ENCODE results near the gene CD79B. TPM values are rescaled to one million over a fixed set of nuclear protein-coding genes. Genes with fewer than 3 reads are reported as not detected.
"Not testable (repeated sequence)": the region's sequence is repeated elsewhere in the genome, so short reads cannot be mapped to it uniquely, and the experiment has no call there.

CD79B gene
- total and polyA plus RNA-seq, 7 donors = 0.66 to 112 (median 1.4) TPM; not detected in 1

DNA sequence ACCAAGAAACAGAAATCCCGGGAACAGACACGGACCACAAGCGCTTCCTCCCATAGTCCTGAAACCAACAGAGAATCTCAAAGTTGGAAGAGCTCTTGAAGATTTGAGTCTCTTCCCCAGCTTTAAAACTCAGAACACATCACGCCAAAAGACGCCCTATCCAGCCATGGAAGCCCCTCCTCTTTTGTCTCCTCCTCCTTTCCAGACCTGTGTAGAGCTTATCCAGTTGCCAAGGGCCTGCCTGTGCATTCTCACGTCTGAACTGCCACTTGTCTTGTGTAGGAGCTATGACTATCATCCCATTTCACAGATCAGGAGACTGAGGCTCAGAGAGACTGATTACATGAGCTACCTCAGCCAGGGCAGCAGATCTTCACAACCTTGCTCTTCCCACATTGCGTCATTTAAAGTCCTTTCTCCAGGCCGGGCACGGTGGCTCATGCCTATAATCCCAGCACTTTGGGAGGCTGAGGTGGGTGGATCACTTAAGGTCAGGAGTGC, 49.5 kb downstream of the CD79B start:
- H3K4me1 ChIP-seq; H3K4me3 ChIP-seq; H3K27me3 ChIP-seq; H3K36me3 ChIP-seq; H3K27ac ChIP-seq; intact Hi-C loops (cut with DNase I); DNase-seq; H3K9me3 ChIP-seq: not testable (repeated sequence)
- 72 to 84% methylated on average over 9 of the region's 9 CpGs for WGBS, 2 donors
- TF ChIP-seq, protein P1, sequence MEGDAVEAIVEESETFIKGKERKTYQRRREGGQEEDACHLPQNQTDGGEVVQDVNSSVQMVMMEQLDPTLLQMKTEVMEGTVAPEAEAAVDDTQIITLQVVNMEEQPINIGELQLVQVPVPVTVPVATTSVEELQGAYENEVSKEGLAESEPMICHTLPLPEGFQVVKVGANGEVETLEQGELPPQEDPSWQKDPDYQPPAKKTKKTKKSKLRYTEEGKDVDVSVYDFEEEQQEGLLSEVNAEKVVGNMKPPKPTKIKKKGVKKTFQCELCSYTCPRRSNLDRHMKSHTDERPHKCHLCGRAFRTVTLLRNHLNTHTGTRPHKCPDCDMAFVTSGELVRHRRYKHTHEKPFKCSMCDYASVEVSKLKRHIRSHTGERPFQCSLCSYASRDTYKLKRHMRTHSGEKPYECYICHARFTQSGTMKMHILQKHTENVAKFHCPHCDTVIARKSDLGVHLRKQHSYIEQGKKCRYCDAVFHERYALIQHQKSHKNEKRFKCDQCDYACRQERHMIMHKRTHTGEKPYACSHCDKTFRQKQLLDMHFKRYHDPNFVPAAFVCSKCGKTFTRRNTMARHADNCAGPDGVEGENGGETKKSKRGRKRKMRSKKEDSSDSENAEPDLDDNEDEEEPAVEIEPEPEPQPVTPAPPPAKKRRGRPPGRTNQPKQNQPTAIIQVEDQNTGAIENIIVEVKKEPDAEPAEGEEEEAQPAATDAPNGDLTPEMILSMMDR (IDR thresholded peaks at IDR 0.05) = peak in 1 of 4 experiments; percentile 2

DNA sequence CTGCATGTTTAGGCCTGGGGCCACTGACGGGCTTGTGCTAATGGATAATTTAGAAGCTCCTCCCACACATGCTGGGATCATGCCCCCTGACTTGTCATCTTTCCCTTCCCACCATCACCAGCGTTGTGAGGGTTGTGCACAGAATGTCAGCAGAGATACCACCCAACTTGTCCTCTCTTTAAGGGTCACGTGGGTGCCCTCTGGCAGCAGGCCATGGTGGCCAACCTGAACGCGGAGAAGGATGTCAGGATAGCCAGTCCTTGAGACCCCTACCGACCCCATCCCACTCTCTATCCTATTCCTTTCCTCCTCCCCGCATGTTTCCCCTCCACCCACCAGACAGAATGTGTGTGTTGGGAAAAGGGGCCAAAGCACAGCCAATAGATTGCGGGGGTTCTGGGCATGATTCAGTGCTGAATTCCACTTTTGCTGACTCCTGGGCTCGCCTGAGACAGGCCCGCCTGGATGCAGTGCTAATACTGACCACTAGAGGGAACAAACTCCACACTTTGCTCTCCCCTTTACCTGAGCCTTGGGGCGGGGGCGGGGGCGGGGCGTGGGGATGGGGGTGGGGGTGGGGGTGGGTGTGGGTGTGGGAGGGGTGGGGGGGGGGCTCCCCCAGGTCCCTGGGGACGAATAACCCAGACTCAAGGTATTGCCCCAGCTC, 50.1 kb downstream of the CD79B start, which contains the start of gene GH2:
Gene GH2, minus strand, starts transcription at position 10 of the 667 bp plus-strand sequence. CDS start 143 bp downstream, outside the sequence.
- intact Hi-C loops (cut with DNase I) = no loop called here
- Histone ChIP-seq H3K4me1 (no peaks in the 10 kb centered on the region), H3K36me3 (no peaks in the 10 kb centered on the region), H3K27ac (no peak within 1 kb of the TSS), H3K4me3 (no peak within 1 kb of the TSS), H3K27me3 (peaks cover 0 to 5% (median 0%) of the 10 kb centered on the region in 3 donors), H3K9me3 (no peaks in the 10 kb centered on the region)
- DNase-seq = no peak
- TF ChIP-seq POLR2A (IDR thresholded peaks at IDR 0.05) = no peak
- TF ChIP-seq, protein P1 (IDR thresholded peaks at IDR 0.05) = peak in 3 of 4 experiments; percentile 16 to 45 (median 36)
- WGBS, 2 donors = 32 to 39% methylated on average over 15 of the region's 15 CpGs

DNA sequence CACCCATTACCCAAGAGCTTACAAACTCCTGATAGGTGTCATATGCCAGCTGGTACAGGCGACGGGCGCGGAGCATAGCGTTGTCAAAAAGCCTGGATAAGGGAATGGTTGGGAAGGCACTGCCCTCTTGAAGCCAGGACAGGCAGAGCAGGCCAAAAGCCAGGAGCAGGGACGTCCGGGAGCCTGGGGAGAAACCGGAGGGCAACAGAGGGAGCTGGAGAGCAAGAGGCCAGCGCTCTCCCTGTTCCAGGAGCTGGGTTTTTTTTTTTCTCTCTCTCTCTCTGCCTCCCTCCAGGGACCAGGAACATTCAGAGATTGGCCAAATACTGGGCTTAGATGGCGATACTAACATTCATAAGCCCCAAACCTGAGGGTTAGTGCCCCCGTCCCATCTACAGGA, 50.8 kb downstream of the CD79B start:
- H3K9me3 ChIP-seq; intact Hi-C loops (cut with DNase I); H3K36me3 ChIP-seq; H3K4me3 ChIP-seq; H3K4me1 ChIP-seq; H3K27ac ChIP-seq; H3K27me3 ChIP-seq; DNase-seq: not testable (repeated sequence)
- 55 to 67% methylated on average over 11 of the region's 11 CpGs for WGBS, 2 donors

DNA sequence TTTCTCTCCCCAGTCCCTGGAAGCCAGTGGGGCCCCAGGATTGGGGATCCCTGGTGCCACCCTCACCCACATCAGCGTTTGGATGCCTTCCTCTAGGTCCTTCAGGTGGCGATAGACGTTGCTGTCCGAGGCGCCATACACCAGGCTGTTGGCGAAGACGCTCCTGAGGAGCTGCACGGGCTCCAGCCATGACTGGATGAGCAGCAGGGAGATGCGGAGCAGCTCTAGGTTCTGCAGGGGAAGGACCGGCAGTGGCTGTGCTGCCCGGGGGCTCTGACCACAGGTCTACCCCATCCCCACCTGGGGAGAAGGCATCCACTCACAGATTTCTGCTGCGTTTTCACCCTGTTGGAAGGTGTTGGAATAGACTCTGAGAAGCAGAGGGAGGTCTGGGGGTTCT, 51.4 kb downstream of the CD79B start:
- TF ChIP-seq, protein P1 (IDR thresholded peaks at IDR 0.05) = no peak
- no peak for TF ChIP-seq EP300 (IDR thresholded peaks at IDR 0.05)
- TF ChIP-seq POLR2A (IDR thresholded peaks at IDR 0.05) = no peak
- TF ChIP-seq POLR2AphosphoS5 (IDR thresholded peaks at IDR 0.05) = no peak
- Histone ChIP-seq H3K4me1 (no peaks in the 10 kb centered on the region), H3K4me3 (no peak overlapping the region), H3K36me3 (no peaks in the 10 kb centered on the region), H3K27me3 (peaks cover 0 to 5% (median 0%) of the 10 kb centered on the region in 3 donors), H3K9me3 (no peaks in the 10 kb centered on the region), H3K27ac (no peak overlapping the region)
- WGBS, 2 donors = 85% methylated on average over 12 of the region's 12 CpGs
- intact Hi-C loops (cut with DNase I) = no loop called here
- no peak for DNase-seq

Small RNA genes lying within 50 kb of the gene (small RNA-seq; reads per million reads assigned to genes)
- gene AC040958.1 = 0 reads per million in 3 donors
- gene AC127029.1 = 0 reads per million in 3 donors
- gene GH1 = 0 reads per million in 3 donors

Other genes with a start within 250 kb of the CD79B start
- gene LIMD2, start 232.2 kb downstream of the CD79B start, total RNA-seq = 10 to 100 TPM in 1 of 4 donors, 1 to 10 TPM in 3; 3.0 to 16.8 (median 8.5) TPM
- 100 to 1,000 TPM in 1 of 3 donors, 1 to 10 TPM in 2; 3.5 to 119 (median 3.6) TPM for gene LIMD2, start 232.2 kb downstream of the CD79B start, polyA plus RNA-seq
- gene STRADA, start 190.5 kb downstream of the CD79B start, total RNA-seq = 10 to 100 TPM; 20.0 to 45.1 (median 24.7) TPM
- 10 to 100 TPM in 1 of 3 donors, 1 to 10 TPM in 2; 7.2 to 18.3 (median 7.6) TPM for gene STRADA, start 190.5 kb downstream of the CD79B start, polyA plus RNA-seq
- 10 to 100 TPM; 35.7 to 47.1 (median 43.5) TPM for gene CCDC47, start 158.7 kb downstream of the CD79B start, total RNA-seq
- 10 to 100 TPM; 12.0 to 65.4 (median 39.3) TPM for gene CCDC47, start 158.7 kb downstream of the CD79B start, polyA plus RNA-seq
- 100 to 1,000 TPM in 2 of 4 donors, 10 to 100 TPM in 2; 82.0 to 136 (median 101) TPM for gene DDX42, start 158.2 kb downstream of the CD79B start, total RNA-seq
- 10 to 100 TPM; 30.7 to 62.3 (median 40.8) TPM for gene DDX42, start 158.2 kb downstream of the CD79B start, polyA plus RNA-seq
- gene PSMC5, start 104.9 kb downstream of the CD79B start, total RNA-seq = 100 to 1,000 TPM in 3 of 4 donors, 10 to 100 TPM in 1; 94.2 to 161 (median 113) TPM
- 100 to 1,000 TPM in 2 of 3 donors, 10 to 100 TPM in 1; 95.7 to 157 (median 130) TPM for gene PSMC5, start 104.9 kb downstream of the CD79B start, polyA plus RNA-seq
- 10 to 100 TPM; 31.0 to 65.8 (median 47.6) TPM for gene FTSJ3, start 104.7 kb downstream of the CD79B start, total RNA-seq
- 10 to 100 TPM in 2 of 3 donors, 1 to 10 TPM in 1; 7.9 to 30.7 (median 10.2) TPM for gene FTSJ3, start 104.7 kb downstream of the CD79B start, polyA plus RNA-seq
- 100 to 1,000 TPM in 2 of 4 donors, 10 to 100 TPM in 2; 79.7 to 122 (median 105) TPM for gene SMARCD2, start 89.6 kb downstream of the CD79B start, total RNA-seq
- gene SMARCD2, start 89.6 kb downstream of the CD79B start, polyA plus RNA-seq = 10 to 100 TPM; 44.4 to 95.9 (median 50.6) TPM
- gene CSH2, start 58.7 kb downstream of the CD79B start, total RNA-seq = not detected
- gene CSH2, start 58.7 kb downstream of the CD79B start, polyA plus RNA-seq = not detected
- gene GH2, start 50.4 kb downstream of the CD79B start, total RNA-seq = not detected
- not detected for gene GH2, start 50.4 kb downstream of the CD79B start, polyA plus RNA-seq
- gene CSH1, start 35.8 kb downstream of the CD79B start, total RNA-seq = not detected
- not detected for gene CSH1, start 35.8 kb downstream of the CD79B start, polyA plus RNA-seq
- gene CSHL1, start 21.1 kb downstream of the CD79B start, total RNA-seq = not detected
- gene CSHL1, start 21.1 kb downstream of the CD79B start, polyA plus RNA-seq = not detected
- not detected for gene GH1, start 13.5 kb downstream of the CD79B start, total RNA-seq
- under 1 TPM in 1 of 3 donors, not detected in 2; 0.25 TPM for gene GH1, start 13.5 kb downstream of the CD79B start, polyA plus RNA-seq
- 1 to 10 TPM in 2 of 4 donors, under 1 TPM in 2; 0.68 to 4.2 (median 1.0) TPM for gene SCN4A, start 40.6 kb upstream of the CD79B start, total RNA-seq
- under 1 TPM in 2 of 3 donors, not detected in 1; 0.23 to 0.52 TPM for gene SCN4A, start 40.6 kb upstream of the CD79B start, polyA plus RNA-seq
- not detected for gene PRR29, start 66.0 kb upstream of the CD79B start, total RNA-seq
- gene PRR29, start 66.0 kb upstream of the CD79B start, polyA plus RNA-seq = under 1 TPM in 2 of 3 donors, not detected in 1; 0.22 to 0.60 TPM
- 10 to 100 TPM; 27.4 to 59.5 (median 29.9) TPM for gene ICAM2, start 88.3 kb upstream of the CD79B start, total RNA-seq
- 10 to 100 TPM in 1 of 3 donors, 1 to 10 TPM in 2; 6.0 to 31.7 (median 7.4) TPM for gene ICAM2, start 88.3 kb upstream of the CD79B start, polyA plus RNA-seq
- 1 to 10 TPM; 7.1 to 9.4 (median 8.2) TPM for gene ERN1, start 197.8 kb upstream of the CD79B start, total RNA-seq
- 1 to 10 TPM; 1.2 to 8.3 (median 1.6) TPM for gene ERN1, start 197.8 kb upstream of the CD79B start, polyA plus RNA-seq

Data from sigmoid colon (tissue), 7 donors.